Vagina (tissue), 2 donors: ENCODE measurements around the gene RPL5.

Experiments
- CTCF ChIP-seq, 3 experiments: fragments of 450-650 bp in 2 of 3; fragments of 200-600 bp in 1 of 3; sonication (generic) in 1 of 3; IDR thresholded peaks; one replicate each; pipeline ENCODE4 v1.5.1; 2017 to 2019; ENCODE audit warnings: antibody characterized with exemption in 3 of 3, mild to moderate bottlenecking in 2 of 3, moderate library complexity in 2 of 3
- POLR2A ChIP-seq, 2 donors: fragments of 450-650 bp; IDR thresholded peaks; one replicate each; pipeline ENCODE4 v1.6.1; 2017; ENCODE audit warnings: antibody characterized with exemption in 2 of 2, mild to moderate bottlenecking in 2 of 2, moderate library complexity in 2 of 2

- TF ChIP-seq POLR2A (IDR thresholded peaks at IDR 0.05): no peak
- no peak for TF ChIP-seq CTCF (IDR thresholded peaks at IDR 0.05)
Measured at GRCh38 chr1:92834617-92835016, 2.8 kb downstream of the RPL5 start.
